GM12874 (cell line): Measurements from ENCODE around the gene COL15A1.

Experiments used
- TF ChIP-seq, protein P1 (sequence below): IDR thresholded peaks from 2 replicates; pipeline ENCODE4 v1.5.1; 2011; ENCODE audit warnings: low read depth, mild to moderate bottlenecking, control low read depth, low read length, moderate library complexity; ENCODE audit not compliant: insufficient read depth

Gene COL15A1

DNA sequence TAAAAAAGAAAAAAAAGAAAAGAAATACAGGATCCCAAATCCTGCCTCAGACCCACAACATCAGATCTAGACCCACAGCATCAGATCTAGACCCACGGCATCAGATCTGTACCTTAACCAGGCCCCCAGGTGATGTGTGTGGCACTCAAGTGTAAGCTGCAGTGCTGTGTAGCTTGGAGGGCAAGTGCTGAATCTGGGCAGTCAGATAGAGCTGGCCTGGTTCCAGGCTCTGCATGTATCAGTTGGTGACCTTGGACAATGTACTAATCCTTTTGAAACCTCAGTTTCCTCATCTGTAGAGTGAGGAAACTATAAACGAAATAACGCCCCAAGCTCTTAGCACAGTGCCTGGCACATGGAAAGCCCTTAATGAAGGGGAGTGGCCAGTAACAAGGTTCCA lies 16.7 kb downstream of the COL15A1 start:
- TF ChIP-seq, protein P1, sequence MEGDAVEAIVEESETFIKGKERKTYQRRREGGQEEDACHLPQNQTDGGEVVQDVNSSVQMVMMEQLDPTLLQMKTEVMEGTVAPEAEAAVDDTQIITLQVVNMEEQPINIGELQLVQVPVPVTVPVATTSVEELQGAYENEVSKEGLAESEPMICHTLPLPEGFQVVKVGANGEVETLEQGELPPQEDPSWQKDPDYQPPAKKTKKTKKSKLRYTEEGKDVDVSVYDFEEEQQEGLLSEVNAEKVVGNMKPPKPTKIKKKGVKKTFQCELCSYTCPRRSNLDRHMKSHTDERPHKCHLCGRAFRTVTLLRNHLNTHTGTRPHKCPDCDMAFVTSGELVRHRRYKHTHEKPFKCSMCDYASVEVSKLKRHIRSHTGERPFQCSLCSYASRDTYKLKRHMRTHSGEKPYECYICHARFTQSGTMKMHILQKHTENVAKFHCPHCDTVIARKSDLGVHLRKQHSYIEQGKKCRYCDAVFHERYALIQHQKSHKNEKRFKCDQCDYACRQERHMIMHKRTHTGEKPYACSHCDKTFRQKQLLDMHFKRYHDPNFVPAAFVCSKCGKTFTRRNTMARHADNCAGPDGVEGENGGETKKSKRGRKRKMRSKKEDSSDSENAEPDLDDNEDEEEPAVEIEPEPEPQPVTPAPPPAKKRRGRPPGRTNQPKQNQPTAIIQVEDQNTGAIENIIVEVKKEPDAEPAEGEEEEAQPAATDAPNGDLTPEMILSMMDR: no peak

DNA sequence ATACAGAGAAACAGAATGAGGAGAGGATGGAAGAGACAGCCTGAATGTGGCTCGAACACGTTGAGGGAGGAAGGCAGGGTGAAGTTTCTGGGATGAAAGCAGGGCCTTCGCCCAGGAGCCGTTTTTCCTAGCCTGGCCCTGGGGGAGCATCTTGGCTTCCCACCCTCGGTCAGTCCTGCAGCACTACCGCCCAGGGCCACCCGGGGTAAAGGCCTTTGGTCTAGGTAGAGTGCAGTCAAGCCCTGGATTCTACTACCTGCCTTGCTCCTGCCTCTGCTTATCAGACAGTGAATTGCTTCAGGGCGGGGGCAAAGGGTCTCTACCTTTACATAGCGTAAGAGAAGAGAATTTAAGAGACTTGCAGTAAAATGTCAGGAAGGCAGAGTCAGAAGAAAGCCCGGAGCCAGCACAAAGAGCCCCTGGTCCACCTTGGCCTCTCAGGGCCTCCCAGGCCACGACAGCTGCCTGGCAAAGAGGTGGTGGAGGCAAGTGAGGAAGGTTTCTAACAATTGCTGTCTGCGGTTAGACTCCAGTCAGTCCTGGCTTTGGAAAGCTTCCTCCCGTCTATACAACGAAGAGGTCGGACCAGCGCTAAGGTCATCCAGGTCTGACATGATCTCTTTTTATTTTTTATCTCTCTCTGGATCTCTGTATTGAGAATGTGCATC lies 17.9 kb downstream of the COL15A1 start:
- TF ChIP-seq, protein P1: no peak

DNA sequence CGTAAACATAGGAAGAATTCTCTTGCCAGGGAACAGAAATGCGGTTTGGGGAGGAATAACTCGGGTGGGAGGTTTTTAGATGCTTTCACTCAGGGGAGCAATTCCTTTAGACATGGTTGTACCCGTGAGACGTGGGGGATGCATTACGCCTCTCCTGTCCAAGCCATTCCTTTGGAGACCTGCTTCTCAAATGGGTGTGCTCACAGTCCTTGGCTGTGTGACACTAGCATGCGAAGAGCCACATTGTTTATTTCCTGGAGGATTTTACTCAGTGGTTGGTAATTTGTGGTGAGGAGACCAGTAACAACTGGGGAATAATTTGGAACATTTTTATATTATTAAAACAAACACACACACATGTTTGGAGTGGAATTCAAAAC lies 18.5 kb downstream of the COL15A1 start:
- TF ChIP-seq, protein P1: no peak

DNA sequence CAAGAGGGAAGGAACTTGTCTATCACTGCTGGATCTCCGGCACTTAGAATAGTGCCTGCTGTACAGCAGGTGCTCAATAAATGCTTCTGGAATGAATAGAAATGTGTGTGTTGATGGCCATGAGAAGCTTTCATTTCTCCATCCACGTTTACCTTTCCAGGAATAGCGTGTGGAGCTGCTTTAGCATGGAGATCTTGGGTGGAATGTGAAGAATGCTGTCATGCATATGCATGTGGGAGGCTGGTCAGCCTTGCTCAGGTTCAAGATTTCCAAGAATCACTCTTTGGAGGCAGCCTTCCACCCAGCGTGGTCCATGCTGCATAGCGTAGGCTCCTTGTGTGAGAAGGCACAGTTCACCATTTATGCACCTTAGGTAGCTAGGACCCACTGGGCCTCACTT lies 19.2 kb downstream of the COL15A1 start:
- TF ChIP-seq, protein P1: no peak

DNA sequence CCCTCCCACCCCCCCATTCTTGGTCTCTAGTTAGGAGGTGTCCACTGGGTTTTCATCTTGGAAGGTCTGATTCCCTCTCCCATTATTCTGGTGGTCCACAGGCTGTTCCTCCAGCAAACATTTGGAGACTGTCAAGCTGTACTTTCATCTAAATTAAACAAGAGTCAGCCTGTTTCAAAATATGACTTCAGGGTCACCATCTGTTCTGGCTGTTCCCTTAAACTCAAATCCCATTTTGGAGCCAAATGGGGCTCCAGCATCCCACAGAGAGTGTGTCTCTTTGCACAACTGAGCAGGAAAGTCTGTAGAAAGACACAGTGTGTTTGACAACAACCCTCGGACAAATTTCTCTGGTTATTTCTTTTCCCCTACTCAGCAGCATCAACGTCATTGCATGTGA lies 20.5 kb downstream of the COL15A1 start:
- TF ChIP-seq, protein P1: no peak

DNA sequence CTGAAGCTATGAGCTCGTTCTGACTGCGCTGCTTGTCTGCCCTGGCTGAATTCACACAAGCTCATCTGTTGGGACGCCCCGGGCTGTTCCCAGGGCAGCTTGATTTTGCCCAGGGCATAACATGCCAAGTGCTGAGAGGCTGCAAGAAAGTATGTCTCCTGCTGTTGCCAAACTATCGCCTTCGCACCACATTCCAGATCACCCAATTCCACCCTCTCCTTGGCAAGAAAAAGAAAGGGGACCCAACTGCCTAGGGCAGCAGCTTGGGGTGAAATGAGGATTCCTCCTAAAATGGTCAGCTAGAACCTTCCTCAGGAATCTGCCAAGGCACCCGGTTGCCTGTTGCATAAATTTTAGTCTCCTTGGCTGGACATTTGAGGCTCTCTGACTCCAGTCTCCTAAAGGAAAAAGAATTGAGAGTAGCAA lies 21.2 kb downstream of the COL15A1 start:
- TF ChIP-seq, protein P1: no peak

DNA sequence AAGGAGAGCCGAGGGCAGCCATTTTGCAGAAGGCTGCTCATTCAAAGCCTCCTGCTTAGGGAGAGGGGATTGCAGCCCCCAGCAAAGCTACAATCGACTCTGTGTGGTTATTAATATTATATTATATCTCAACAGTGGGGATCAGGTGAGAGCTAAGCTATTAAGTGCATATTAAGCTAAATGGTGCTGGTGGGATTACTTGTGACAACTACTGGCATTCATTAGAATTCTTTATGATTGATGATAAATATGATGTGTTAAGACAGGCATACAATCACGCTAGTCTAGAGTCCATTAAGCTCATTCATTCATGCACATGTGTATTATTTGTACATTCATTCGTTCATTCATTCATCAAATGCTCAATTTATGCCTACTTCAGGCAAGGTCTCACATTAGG lies 23.0 kb downstream of the COL15A1 start:
- TF ChIP-seq, protein P1: no peak

DNA sequence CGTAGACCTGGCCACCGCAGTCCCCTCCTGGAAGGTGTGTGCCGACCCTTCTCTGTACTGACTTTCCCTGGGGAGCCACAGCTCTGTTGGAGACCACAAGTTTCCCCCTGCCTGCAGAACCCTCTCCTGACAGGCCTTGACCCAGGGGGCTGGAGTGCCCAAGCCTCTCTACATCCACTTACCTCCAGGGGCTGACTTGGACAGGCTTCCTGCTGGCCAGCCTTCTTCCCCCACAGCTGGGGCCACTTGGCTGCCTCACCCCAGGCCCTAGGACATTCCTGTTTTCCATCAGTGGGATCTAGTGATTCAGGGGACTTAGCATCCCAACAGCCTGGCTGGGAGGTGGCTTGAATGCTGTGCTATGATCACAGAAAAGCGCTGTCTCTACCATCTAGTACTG lies 23.6 kb downstream of the COL15A1 start:
- TF ChIP-seq, protein P1: no peak
